HG03066 (cell line): ENCODE measurements around the gene NR2F2.
"Not testable (repeated sequence)": the region's sequence is repeated elsewhere in the genome, so short reads cannot be mapped to it uniquely, and the experiment has no call there.

Source experiments
- ATAC-seq: cut with Tn5 transposase; IDR thresholded peaks from one replicate; pipeline ENCODE4 v1.9.1; 2021; ENCODE audit warnings: low read depth; ENCODE audit not compliant: unreplicated experiment

Gene NR2F2

DNA sequence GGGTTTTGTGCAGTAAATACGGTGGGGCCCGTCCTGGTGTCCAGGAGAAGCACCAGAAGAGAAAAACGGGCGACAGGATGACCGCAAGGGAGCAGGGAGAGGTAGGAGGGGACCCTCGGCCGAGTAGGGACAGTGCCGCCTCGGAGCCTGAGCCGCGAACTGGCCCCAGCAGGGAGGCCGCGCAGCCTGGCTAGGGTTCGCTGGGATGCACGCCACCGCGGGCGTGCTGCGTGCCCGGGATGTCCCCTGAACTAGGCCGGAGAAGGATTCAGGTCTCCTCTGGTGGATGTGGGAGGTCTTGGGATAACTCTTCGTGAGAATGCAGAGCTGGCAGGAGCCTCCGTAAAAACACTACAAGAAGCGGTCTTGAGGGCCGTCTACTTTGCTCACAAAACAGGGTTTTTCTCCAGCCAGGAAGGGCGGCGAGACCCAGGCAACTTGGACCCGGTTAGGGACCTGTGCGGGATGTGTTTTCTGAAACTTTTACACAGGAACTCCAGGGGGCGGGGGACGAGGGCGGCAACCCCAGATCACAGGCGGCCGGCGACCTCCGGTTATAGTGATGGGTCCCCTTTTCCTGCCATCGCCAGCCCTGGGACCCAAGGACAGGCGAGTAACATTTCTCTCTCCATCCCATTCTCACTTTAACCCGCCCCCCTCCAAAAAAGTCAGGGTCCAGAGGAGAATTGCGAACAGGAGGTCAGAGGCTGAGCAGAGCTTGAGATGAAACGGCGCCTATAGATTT, 35.5 kb downstream of the NR2F2 start:
- ATAC-seq: no peak

DNA sequence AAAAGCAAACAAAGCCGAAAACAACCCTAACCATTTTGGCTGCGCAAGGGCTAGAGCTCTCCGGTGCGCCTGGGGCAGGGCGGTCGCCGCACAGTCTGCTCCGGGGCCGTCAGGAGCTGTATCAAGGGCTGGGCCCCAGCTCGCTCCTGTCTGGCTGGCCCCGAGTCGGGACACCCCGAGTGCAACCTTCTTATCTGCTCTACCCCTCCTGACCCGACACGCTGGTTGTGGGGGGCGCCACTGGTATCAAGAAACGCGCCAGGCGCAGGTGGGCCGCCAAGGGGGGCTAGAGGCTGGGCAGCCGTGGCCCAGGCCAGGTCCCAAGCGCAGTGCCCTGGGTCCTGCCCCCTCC, 36.0 kb downstream of the NR2F2 start:
- no peak for ATAC-seq

DNA sequence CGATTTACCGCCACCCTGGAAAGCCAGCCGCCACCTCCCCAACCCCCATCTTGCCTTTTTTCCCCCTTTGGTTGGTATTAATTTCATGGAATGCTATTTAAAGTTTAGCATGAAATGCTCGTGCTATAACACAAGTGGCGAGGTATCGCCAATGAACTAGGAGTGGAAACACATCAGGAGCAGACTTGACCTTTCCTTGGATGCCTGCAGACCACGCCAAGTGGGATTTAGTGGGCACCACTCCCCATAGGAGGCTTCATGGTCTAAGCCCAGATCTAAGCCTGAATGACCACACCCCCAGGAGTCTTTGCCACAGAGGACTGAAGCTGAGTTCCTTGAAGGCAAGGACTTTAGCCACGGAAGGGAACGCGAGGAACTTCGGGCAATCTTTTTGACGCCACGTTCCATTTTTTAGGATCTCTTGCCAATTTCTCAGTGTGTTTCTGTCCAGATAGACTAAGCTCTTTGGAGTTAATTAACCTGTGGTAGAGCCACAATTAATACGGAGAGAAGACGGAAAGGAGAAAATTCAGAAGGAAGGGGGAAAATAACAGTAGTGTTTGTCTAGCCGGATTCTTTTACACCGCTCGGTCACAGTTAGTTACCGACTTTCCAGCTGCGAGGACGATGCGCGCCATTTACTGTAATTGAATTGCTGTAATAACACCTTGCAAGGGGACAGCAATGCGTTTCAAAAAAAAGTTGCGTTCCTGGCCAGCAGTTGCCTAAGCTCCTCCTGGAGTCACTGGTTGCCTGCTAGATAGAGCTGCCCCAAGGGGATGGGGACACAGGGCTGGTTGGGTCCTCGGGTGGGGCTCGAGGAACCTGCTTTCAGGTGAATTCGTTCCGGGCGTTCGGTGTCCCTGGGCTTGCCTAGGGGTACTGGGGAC, 37.1 kb downstream of the NR2F2 start:
- no peak for ATAC-seq

DNA sequence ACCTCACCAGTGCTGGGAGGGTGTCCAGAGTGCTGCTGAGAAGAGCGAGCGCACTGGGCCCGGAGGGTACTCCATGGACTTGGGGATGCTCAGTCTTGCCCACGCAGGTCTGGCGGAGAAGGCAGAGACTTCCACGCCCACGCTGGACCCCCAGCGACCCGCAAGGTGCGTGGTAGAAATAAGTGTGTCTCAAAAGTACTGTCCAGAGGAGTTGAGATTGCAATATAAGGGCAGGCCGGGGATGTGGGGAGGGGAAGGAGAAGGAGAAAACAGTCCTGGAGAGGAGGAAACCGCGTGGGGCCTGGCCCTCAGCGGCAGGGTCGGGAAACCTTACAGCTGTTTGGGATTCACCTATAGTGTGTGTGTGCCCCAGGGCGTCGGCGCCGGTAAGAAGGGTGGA, 38.9 kb downstream of the NR2F2 start:
- ATAC-seq: no peak

DNA sequence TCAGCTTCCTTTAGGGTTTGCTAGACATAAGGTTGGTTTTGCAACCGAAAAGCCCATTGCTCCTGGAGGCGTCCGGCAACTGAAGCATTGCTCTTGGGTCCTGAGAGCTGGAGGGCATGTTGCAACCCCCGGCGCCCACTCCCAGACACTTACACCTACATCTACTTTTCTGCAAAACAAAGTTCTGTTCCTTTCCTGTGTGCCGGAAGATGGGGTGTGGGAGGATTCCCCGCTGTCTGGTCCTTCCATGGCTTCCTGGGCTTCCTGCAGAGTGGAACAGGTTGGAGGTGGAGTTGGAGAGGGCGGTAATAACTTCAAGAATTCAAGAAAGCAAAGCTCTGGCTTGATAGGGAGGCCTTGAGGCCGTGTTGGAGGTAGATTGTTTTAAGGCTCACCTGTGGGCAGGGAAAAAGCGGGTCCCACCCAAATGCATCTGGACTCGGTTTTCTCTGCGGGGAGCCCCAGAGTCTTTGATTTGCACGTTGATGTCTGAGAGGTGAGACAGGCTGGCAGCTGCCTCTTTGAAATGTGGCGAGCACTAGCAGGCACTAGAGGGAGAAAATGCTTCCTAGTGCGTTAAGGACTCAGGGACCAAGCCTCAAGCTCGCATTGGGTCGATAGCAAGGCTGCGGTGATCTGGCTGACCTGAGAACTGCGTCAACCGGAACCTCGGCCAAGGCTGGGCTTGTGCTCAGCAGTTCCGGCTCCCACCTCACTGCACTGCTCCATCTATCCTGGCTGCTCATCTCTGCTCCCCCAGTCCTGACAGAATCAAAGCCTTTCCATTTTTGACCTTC, 39.5 kb downstream of the NR2F2 start:
- no peak for ATAC-seq

DNA sequence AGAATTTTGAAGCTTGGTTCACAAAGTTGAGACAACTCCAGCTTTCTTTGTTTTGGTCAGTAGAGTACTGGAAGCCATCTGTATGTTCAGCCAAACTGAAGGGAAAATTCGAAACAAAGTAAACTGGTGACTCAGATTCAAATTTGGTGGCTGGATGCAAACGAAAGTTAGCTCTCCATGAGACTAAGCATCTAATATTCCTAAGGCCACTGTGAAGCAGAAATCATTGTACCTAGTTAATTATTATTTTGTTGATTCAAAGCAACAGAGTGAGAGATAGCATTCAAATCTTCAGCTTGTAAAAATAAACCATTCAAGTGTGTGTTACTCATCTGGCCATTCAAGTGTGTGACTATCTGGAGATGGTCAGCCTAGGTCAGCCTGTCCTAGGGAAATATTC, 42.1 kb downstream of the NR2F2 start:
- no peak for ATAC-seq

DNA sequence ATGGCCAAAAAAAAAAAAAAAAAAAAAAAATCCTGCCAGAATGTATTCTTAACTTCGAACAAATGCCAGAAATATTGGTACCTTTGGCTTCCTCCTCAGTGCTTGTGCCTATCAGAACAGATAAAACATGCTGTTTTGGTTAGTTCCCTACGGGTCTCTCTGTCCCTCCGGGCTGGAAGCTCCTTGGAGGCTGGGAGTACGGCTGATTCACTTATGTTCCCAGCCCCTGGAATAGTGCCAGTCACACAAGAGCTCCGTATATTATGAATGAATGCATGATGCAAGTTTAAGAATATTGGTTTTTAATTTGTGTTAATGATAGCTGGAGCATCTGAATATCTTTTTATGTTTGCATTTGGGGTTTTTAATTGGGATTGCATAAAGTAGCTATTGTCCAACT, 44.0 kb downstream of the NR2F2 start:
- ATAC-seq: no peak

DNA sequence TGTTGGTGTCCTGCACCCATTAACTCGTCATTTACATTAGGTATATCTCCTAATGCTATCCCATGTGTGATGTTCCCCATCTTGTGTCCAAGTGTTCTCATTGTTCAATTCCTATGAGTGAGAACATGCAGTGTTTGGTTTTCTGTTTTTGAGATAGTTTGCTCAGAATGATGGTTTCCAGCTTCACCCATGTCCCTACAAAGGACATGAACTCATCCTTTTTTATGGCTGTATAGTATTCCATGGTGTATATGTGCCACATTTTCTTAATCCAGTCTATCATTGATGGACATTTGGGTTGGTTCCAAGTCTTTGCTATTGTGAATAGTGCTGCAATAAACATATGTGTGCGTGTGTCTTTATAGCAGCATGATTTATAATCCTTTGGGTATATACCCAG, 49.1 kb downstream of the NR2F2 start:
- not testable (repeated sequence) for ATAC-seq

DNA sequence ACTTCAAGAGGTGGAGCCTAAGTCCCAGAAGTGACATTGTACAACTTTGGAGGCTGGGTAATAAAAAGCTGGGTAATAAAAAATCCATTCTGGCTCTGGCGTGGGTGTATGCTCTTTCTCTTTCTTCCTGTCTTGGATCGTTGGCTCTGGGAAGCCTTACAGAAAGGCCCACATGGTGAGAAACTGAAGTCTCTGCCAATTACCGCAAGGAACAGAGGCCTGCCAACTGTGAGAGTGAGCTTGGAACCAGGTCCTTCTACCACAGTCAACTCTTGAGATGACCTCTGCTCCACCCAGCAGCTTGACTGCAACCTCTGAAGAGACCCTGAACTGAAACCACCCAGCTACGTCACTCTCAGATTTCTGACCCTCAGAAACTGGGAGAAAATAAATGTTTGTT, 51.0 kb downstream of the NR2F2 start:
- no peak for ATAC-seq

DNA sequence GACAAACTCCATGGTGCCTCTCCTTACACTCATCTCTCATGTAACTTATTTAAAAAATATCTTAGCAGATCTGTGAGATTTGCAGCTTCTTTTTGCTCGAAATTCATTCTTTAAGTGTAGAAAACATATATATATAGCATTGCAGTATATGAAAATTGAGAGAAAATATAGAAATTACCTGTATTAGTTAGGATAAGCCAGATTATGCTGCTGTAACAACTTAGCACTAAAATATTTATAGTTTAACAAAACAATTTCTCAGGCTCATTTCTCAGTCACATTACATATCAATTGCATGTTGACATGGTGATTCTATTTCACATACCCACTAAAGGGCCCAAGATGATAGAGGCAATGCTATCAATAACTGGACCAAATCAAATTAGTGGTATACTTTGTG, 54.7 kb downstream of the NR2F2 start:
- ATAC-seq: no peak

DNA sequence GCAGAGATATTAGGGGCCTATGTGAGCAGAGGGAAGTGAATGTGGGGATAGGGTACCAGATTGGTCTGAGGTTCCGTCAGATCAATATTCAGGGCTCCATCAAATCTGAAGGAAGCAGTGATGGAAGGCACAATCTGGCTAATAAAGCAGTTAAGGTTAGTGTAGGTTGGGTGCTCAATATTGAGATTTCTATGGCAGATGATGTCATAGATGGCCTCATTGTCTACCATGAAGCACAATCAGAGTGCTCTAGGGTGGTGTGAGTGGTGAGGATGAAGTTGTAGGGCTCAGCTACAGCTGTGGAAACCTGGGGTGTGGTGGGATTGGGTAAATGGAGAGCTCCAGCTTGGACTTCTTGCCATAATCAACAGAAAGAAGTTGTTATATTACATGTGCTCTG, 58.2 kb downstream of the NR2F2 start:
- no peak for ATAC-seq
